ENCODE data around the gene RNF157. TPM values are rescaled to one million over a fixed set of nuclear protein-coding genes. Genes with fewer than 3 reads are reported as not detected.

Gene RNF157
- total RNA-seq, 1 experiment from 2014 or later: 11.2 TPM

- no peaks in the 10 kb centered on the region for H3K9me3 Mint-ChIP-seq
- ChIA-PET POLR2A (no interaction called here), CTCF (interaction anchor here (1.5 to 6.3 kb wide), 5 partner anchors 10 to 148 kb away, joined by 3 to 58 read pairs (median 7); no protein-coding TSS in a partner anchor)
- no peak overlapping the region for H3K4me3 Mint-ChIP-seq
- DNase-seq (ENCODE audit: low spot score): no peak
- no peak for ATAC-seq
- H3K27me3 Mint-ChIP-seq (ENCODE audit: low read depth): no peaks in the 10 kb centered on the region
- H3K36me3 Mint-ChIP-seq: peaks cover 7% of the 10 kb centered on the region; the same call in 1 of the 2 replicates
- peaks cover 34% of the 10 kb centered on the region for H3K4me1 Mint-ChIP-seq
- no peak overlapping the region for H3K27ac Mint-ChIP-seq
- TF ChIP-seq GABPB1 (CRISPR knock-in tag; IDR thresholded peaks at IDR 0.05): no peak
- TF ChIP-seq CBFB (CRISPR knock-in tag; IDR thresholded peaks at IDR 0.05; ENCODE audit: low read depth): no peak
- TF ChIP-seq RORB (CRISPR knock-in tag; IDR thresholded peaks at IDR 0.05): no peak
- TF ChIP-seq ELF4 (CRISPR knock-in tag; IDR thresholded peaks at IDR 0.05; ENCODE audit: low read depth): no peak
- no peak for TF ChIP-seq ZSCAN18 (CRISPR knock-in tag; IDR thresholded peaks at IDR 0.05)
- no peak for TF ChIP-seq JAZF1 (CRISPR knock-in tag; IDR thresholded peaks at IDR 0.05)
- no peak for TF ChIP-seq TCF7 (CRISPR knock-in tag; IDR thresholded peaks at IDR 0.05; ENCODE audit: low read depth)
- TF ChIP-seq CREM (CRISPR knock-in tag; IDR thresholded peaks at IDR 0.05): no peak
- TF ChIP-seq ZNF232 (CRISPR knock-in tag; IDR thresholded peaks at IDR 0.05): no peak
- no peak for TF ChIP-seq HMGA2 (CRISPR knock-in tag; IDR thresholded peaks at IDR 0.05)
- no peak for TF ChIP-seq IRF1 (CRISPR knock-in tag; IDR thresholded peaks at IDR 0.05)
- no peak for TF ChIP-seq MYBL2 (CRISPR knock-in tag; IDR thresholded peaks at IDR 0.05)
- no peak for TF ChIP-seq GTF2I (CRISPR knock-in tag; conservative IDR thresholded peaks at IDR 0.05)
- TF ChIP-seq ATF3 (CRISPR knock-in tag; conservative IDR thresholded peaks at IDR 0.05): no peak
- no peak for TF ChIP-seq ZNF671 (CRISPR knock-in tag; IDR thresholded peaks at IDR 0.05)
- TF ChIP-seq CDX4 (CRISPR knock-in tag; IDR thresholded peaks at IDR 0.05; ENCODE audit: borderline replicate concordance): no peak
- no peak for TF ChIP-seq IRF2 (CRISPR knock-in tag; IDR thresholded peaks at IDR 0.05; ENCODE audit: borderline replicate concordance, low read depth)
- no peak for TF ChIP-seq ZNF416 (CRISPR knock-in tag; IDR thresholded peaks at IDR 0.05)
- no peak for TF ChIP-seq ATF1 (CRISPR knock-in tag; IDR thresholded peaks at IDR 0.05)
- TF ChIP-seq ATF6 (CRISPR knock-in tag; IDR thresholded peaks at IDR 0.05): no peak
Observed at GRCh38 chr17:76270127-76270592, 29.9 kb upstream of the RNF157 start.
